Left kidney (tissue), 2 donors: ENCODE data around the gene C5AR1. TPM values are rescaled to one million over a fixed set of nuclear protein-coding genes. Genes with fewer than 3 reads are reported as not detected.
"Not testable (repeated sequence)": the region's sequence is repeated elsewhere in the genome, so short reads cannot be mapped to it uniquely, and the experiment has no call there.

Experiments
- DNase-seq: peaks from one replicate; pipeline ENCODE4 v3.0.0-alpha.2; 2013
- polyA plus RNA-seq: library from polyadenylated mRNA; unstranded; fragments of 120-200 nt; gene quantifications from one replicate; pipeline ENCODE4 v1.2.1, GENCODE V29; 2013; ENCODE audit not compliant: insufficient read length

The C5AR1 gene
- polyA plus RNA-seq, 1 donor, result 6.8 TPM

GRCh38 chr19:47331490-47331889 lies 21.8 kb downstream of the C5AR1 start:
- no peak for DNase-seq

GRCh38 chr19:47331931-47332547 lies 22.4 kb downstream of the C5AR1 start, which contains the start of gene C5AR2:
Gene C5AR2 (plus strand): TSS chr19:47332175. CDS start chr19:47340800, 8,625 bp downstream.
- DNase-seq, result no peak

- not testable (repeated sequence) for DNase-seq
Measured at GRCh38 chr19:47336765-47337718, 27.4 kb downstream of the C5AR1 start.

GRCh38 chr19:47339196-47339880 lies 29.7 kb downstream of the C5AR1 start:
- no peak for DNase-seq

GRCh38 chr19:47340477-47341208 lies 31.0 kb downstream of the C5AR1 start:
- no peak for DNase-seq

- no peak for DNase-seq
Measured at GRCh38 chr19:47341734-47342133, 32.1 kb downstream of the C5AR1 start.

- DNase-seq, result no peak
Measured at GRCh38 chr19:47343194-47343802, 33.6 kb downstream of the C5AR1 start.

GRCh38 chr19:47344425-47344824 lies 34.8 kb downstream of the C5AR1 start:
- no peak for DNase-seq

GRCh38 chr19:47346024-47346423 lies 36.4 kb downstream of the C5AR1 start:
- DNase-seq, result not testable (repeated sequence)

- DNase-seq, result peak; percentile 98
Measured at GRCh38 chr19:47348819-47349795, 39.4 kb downstream of the C5AR1 start, which contains the start of gene DHX34. Gene DHX34 (plus strand): TSS chr19:47349315. CDS start chr19:47353031, 3,716 bp downstream.

GRCh38 chr19:47350630-47351029 lies 41.0 kb downstream of the C5AR1 start:
- no peak for DNase-seq

GRCh38 chr19:47351548-47351947 lies 41.9 kb downstream of the C5AR1 start:
- DNase-seq, result no peak

- no peak for DNase-seq
Measured at GRCh38 chr19:47352095-47352494, 42.4 kb downstream of the C5AR1 start.

- no peak for DNase-seq
Measured at GRCh38 chr19:47353307-47353712, 43.6 kb downstream of the C5AR1 start.

GRCh38 chr19:47356900-47357299 lies 47.2 kb downstream of the C5AR1 start:
- DNase-seq, result no peak

GRCh38 chr19:47357788-47358680 lies 48.4 kb downstream of the C5AR1 start:
- no peak for DNase-seq

GRCh38 chr19:47358936-47359335 lies 49.3 kb downstream of the C5AR1 start:
- no peak for DNase-seq

- no peak for DNase-seq
Measured at GRCh38 chr19:47362321-47362720, 52.7 kb downstream of the C5AR1 start.
